ENCODE measurements around the gene LAMA2. TPM values are rescaled to one million over a fixed set of nuclear protein-coding genes. Genes with fewer than 3 reads are reported as not detected.

LAMA2 gene
- total and polyA plus RNA-seq, 2 experiments from 2014 or later, result 0.91 to 6.4 TPM

GRCh38 chr6:129141499-129141898, 258.6 kb downstream of the LAMA2 start (continued):
- TF ChIP-seq, protein P1, sequence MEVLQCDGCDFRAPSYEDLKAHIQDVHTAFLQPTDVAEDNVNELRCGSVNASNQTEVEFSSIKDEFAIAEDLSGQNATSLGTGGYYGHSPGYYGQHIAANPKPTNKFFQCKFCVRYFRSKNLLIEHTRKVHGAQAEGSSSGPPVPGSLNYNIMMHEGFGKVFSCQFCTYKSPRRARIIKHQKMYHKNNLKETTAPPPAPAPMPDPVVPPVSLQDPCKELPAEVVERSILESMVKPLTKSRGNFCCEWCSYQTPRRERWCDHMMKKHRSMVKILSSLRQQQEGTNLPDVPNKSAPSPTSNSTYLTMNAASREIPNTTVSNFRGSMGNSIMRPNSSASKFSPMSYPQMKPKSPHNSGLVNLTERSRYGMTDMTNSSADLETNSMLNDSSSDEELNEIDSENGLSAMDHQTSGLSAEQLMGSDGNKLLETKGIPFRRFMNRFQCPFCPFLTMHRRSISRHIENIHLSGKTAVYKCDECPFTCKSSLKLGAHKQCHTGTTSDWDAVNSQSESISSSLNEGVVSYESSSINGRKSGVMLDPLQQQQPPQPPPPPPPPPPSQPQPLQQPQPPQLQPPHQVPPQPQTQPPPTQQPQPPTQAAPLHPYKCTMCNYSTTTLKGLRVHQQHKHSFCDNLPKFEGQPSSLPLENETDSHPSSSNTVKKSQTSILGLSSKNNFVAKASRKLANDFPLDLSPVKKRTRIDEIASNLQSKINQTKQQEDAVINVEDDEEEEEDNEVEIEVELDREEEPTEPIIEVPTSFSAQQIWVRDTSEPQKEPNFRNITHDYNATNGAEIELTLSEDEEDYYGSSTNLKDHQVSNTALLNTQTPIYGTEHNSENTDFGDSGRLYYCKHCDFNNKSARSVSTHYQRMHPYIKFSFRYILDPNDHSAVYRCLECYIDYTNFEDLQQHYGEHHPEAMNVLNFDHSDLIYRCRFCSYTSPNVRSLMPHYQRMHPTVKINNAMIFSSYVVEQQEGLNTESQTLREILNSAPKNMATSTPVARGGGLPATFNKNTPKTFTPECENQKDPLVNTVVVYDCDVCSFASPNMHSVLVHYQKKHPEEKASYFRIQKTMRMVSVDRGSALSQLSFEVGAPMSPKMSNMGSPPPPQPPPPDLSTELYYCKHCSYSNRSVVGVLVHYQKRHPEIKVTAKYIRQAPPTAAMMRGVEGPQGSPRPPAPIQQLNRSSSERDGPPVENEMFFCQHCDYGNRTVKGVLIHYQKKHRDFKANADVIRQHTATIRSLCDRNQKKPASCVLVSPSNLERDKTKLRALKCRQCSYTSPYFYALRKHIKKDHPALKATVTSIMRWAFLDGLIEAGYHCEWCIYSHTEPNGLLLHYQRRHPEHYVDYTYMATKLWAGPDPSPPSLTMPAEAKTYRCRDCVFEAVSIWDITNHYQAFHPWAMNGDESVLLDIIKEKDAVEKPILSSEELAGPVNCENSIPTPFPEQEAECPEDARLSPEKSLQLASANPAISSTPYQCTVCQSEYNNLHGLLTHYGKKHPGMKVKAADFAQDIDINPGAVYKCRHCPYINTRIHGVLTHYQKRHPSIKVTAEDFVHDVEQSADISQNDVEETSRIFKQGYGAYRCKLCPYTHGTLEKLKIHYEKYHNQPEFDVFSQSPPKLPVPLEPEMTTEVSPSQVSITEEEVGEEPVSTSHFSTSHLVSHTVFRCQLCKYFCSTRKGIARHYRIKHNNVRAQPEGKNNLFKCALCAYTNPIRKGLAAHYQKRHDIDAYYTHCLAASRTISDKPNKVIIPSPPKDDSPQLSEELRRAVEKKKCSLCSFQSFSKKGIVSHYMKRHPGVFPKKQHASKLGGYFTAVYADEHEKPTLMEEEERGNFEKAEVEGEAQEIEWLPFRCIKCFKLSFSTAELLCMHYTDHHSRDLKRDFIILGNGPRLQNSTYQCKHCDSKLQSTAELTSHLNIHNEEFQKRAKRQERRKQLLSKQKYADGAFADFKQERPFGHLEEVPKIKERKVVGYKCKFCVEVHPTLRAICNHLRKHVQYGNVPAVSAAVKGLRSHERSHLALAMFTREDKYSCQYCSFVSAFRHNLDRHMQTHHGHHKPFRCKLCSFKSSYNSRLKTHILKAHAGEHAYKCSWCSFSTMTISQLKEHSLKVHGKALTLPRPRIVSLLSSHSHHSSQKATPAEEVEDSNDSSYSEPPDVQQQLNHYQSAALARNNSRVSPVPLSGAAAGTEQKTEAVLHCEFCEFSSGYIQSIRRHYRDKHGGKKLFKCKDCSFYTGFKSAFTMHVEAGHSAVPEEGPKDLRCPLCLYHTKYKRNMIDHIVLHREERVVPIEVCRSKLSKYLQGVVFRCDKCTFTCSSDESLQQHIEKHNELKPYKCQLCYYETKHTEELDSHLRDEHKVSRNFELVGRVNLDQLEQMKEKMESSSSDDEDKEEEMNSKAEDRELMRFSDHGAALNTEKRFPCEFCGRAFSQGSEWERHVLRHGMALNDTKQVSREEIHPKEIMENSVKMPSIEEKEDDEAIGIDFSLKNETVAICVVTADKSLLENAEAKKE (CRISPR knock-in tag; IDR thresholded peaks at IDR 0.05), result no peak
- TF ChIP-seq CREB1 (CRISPR knock-in tag; IDR thresholded peaks at IDR 0.05; ENCODE audit: low read depth) (no peak), ZNF114 (CRISPR knock-in tag; IDR thresholded peaks at IDR 0.05) (no peak), ETS1 (IDR thresholded peaks at IDR 0.05) (no peak), EZH2phosphoT487 (IDR thresholded peaks at IDR 0.05; ENCODE audit: unreplicated experiment) (no peak), JUNB (IDR thresholded peaks at IDR 0.05; ENCODE audit: unreplicated experiment) (no peak)

DNA sequence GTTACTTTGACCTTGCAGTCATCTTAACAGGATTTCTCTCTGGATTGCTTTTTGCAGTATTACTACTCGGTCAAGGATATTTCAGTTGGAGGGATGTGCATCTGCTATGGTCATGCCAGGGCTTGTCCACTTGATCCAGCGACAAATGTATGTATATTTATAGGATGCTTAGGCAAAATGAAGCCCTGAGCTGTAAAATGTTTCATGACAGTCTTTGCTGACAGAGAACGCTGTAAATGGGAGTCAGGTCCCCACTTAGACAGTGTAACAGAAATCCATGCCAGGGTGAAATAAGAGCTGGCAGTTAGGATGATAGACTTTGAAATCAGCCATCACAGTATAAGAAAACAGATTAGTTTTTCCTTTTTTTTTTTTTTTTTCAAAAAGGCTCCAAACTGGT, 264.0 kb downstream of the LAMA2 start:
- H3K4me3 ChIP-seq, result no peak overlapping the region
- H3K9me3 Mint-ChIP-seq, result no peaks in the 10 kb centered on the region
- no peaks in the 10 kb centered on the region for H3F3A ChIP-seq (replicated peaks; ENCODE audit: low read depth)
- TF ChIP-seq ZNF331 (CRISPR knock-in tag; IDR thresholded peaks at IDR 0.05; ENCODE audit: low read depth), result no peak
- TF ChIP-seq EZH2phosphoT487 (IDR thresholded peaks at IDR 0.05; ENCODE audit: unreplicated experiment), result no peak
- TF ChIP-seq JUNB (IDR thresholded peaks at IDR 0.05; ENCODE audit: unreplicated experiment), result no peak
- TF ChIP-seq ETS1 (IDR thresholded peaks at IDR 0.05), result no peak
- no peak for TF ChIP-seq REST (IDR thresholded peaks at IDR 0.05; ENCODE audit: unreplicated experiment)
- no peak for TF ChIP-seq EZH2 (IDR thresholded peaks at IDR 0.05; ENCODE audit: low read depth, unreplicated experiment)
- no peak for TF ChIP-seq POLR2AphosphoS5 (IDR thresholded peaks at IDR 0.05; ENCODE audit: low read depth)
- TF ChIP-seq NANOG (IDR thresholded peaks at IDR 0.05; ENCODE audit: borderline replicate concordance), result no peak
- no peak for TF ChIP-seq STAT1 (IDR thresholded peaks at IDR 0.05; ENCODE audit: unreplicated experiment)
- TF ChIP-seq CREB1 (CRISPR knock-in tag; IDR thresholded peaks at IDR 0.05; ENCODE audit: low read depth), result no peak
- TF ChIP-seq ZNF114 (CRISPR knock-in tag; IDR thresholded peaks at IDR 0.05), result no peak

More for the DNA sequence above, 264.0 kb downstream of the LAMA2 start:
- peak overlapping the region; percentile 19; the same call in 1 of the 2 replicates for H2AFZ ChIP-seq
- H3K36me3 ChIP-seq (ENCODE audit: insufficient read depth), result no peaks in the 10 kb centered on the region
- no peaks in the 10 kb centered on the region for H3K79me2 ChIP-seq (replicated peaks; ENCODE audit: insufficient read depth)
- no peak overlapping the region for H3K4me2 ChIP-seq
- H3K4me1 ChIP-seq (ENCODE audit: insufficient read depth), result no peaks in the 10 kb centered on the region
- H3K27me3 ChIP-seq (ENCODE audit: insufficient read depth), result no peaks in the 10 kb centered on the region
- no peak overlapping the region for H3K27ac ChIP-seq (ENCODE audit: low read depth)
- ATAC-seq, result no peak
- H3K27me3 Mint-ChIP-seq (ENCODE audit: insufficient read depth, low read depth, poor library complexity), result no peaks in the 10 kb centered on the region
- H3K4me3 Mint-ChIP-seq, result no peak overlapping the region
- no peaks in the 10 kb centered on the region for H4K20me1 ChIP-seq (replicated peaks; ENCODE audit: insufficient read depth)
- no peaks in the 10 kb centered on the region for H3K4me1 Mint-ChIP-seq
- H3K9me2 ChIP-seq (ENCODE audit: insufficient read depth), result no peaks in the 10 kb centered on the region
- no peak overlapping the region for H3K27ac Mint-ChIP-seq
- no peaks in the 10 kb centered on the region for H3K36me3 Mint-ChIP-seq (ENCODE audit: low read depth)
- DNase-seq (ENCODE audit: low spot score), result no peak
